HG03558 (cell line): Measurements from ENCODE around the gene FBXL14.
"Not testable (repeated sequence)": the region's sequence is repeated elsewhere in the genome, so short reads cannot be mapped to it uniquely, and the experiment has no call there.

ENCODE experiments used
- ATAC-seq: cut with Tn5 transposase; IDR thresholded peaks from one replicate; pipeline ENCODE4 v1.9.1; 2021; ENCODE audit warnings: moderate number of reproducible peaks; ENCODE audit not compliant: unreplicated experiment; ENCODE audit errors: extremely low read depth

FBXL14 gene

DNA sequence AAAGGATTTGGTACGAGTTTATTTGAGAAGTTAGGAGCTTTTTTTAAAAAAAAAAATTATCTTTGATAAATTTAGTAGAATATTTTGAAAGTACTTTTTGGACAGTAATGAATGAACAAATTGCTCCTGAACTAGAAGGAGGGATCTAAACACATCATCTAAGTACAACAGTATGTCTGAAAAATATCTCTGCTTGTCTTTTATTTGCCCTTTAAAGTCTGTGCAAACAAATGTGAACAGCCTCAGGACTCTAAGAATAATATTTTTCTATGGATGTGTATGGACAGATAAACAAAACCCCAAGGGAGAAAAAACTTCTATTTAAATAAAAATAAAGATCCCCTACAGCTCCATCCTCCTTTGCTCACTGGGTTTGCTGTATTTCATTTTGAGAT is 19.5 kb downstream of the FBXL14 start:
- no peak for ATAC-seq

DNA sequence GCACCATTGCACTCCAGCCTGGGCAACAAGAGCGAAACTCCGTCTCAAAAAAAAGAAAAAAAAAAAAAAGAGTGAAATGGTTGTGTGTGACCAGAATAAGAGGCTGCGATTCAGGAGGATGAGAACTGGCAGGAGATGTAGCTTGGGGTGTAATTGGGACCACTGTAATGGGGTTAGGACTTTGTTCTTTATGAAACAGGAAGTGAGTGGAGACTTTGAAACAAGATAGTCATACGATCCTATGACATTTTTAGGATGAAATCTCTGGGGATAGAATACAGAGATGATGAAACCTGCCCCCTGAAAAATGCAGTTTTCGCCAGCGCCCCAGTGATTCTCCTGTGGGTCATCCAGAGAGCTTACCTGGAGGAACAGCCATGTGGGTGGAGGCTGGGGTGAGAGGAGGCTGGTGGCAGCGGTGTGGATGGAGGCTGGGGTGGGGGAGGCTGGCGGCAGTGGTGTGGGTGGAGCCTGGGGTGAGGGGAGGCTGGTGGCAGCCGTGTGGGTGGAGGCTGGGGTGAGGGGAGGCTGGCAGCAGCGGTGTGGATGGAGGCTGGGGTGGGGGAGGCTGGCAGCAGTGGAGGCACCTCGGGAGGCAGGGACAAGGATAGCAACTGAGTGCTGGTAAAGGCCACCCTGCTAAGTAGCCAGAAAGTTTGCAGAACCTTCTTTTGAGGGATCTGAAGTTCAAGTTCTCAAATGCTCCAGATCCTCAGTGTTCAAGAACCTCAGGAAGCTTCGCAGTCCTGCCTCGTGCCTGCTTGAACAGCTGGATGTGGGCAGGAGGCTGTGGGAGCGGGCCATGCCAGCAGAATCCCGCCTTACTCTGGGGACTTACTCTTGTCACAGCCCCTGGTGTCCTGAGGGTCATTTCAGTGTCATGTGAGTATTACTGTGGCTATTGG is 20.2 kb downstream of the FBXL14 start:
- ATAC-seq: no peak

DNA sequence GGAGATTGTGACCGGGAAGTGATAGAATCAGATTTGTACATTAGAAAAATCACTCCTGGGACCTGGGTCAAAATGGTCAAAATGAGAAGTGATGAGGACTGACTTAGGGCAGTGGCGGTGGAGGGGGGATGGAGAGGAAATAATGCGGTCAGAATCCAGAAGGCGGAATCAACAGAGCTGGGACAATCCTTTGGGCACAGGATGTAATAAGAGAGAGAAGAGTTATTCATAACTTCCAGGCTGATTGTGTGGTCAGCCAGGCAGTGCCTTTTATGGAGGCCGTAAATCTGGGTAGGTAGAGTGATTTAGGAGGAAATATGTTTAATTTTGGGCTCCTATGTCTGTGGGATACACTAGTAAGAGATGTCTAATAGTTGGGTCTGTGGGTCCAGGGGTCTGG is 21.6 kb downstream of the FBXL14 start:
- ATAC-seq: no peak

DNA sequence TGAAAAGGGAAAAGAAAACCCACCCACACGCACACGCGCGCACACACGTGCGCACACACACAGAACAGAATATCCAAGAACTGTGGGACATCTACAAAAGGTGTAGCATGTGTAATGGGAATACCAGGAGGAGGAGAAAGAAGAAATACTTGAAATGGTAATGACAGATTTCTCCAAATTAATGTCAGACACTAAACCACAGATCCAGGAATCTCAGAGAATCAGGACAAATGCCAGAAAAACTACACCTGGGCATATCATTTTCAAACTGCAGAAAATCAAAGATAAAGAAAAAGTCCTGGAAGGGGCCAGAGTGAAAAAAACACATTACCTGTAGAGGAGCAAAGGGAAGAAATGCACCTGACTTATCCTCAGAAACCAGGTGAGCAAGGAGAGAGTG is 26.5 kb downstream of the FBXL14 start:
- no peak for ATAC-seq

DNA sequence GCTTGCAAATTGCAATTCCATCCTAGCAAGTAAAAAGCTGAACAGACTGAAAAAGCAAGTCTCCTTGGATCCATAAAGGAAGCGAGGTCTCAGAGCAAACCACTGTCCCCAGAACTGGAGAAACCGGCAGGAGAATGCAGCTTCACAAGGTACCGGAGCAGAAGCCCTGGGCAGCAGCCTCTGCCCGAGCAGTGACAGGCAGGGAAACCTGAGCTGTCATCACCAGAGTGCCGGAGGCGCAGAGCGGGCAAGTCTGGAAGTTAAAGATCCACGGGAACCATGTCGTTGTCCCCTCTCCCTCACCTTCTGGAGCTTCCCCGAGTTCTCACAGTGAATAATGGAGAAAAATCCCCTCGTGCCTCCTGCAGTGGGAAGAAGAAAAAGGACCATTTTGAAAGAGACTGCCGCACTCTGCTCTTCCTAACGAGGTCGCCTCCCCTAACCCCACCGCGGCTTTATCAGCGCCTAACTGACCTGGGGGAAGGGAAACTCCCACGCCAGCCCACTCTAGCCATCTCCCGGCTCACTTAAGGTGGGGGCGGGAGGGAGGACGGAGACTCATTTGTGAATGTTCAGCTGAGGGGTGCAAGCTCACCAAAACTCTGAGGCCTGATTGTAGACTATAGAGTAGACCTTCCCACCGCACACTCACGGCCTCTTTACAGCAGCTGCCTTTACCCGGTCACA is 27.8 kb downstream of the FBXL14 start:
- no peak for ATAC-seq

DNA sequence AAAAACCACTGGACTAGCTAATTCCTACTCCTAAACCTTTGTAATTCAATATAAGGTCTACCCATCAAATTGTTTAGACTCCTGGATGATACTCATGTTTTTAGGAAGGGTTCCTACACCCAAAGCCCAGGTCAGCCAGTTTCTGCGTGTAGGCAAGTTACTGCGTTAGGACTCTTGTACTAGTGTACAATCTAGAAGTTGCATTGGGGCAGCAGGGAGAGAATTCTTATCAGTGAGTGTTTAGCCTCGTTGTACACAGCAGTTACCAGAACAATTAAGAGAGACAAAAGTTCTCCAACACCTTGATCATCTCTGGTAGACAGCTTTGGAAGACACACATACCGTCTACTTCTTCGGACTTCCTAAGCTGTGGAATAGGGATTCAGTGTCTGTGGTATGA is 29.2 kb downstream of the FBXL14 start:
- ATAC-seq: no peak

DNA sequence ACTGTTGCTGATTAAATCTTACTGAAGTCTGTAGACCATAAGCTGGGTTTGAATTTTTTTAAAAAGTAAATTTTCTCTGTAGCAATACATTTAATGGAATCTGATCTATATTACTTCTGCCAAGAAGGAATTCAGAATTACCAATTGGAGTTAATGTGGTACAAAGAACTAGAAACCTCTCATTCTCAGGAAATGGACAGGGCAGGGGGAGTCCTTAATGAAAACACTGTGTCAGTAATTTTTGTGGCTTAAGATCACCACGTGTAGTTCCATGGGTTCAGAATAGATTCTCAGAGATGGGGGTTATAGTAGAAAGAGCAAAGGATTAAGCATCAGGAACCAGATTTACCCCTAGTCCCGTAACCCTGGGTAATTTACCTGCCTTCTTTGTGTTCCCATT is 30.3 kb downstream of the FBXL14 start:
- ATAC-seq: no peak

DNA sequence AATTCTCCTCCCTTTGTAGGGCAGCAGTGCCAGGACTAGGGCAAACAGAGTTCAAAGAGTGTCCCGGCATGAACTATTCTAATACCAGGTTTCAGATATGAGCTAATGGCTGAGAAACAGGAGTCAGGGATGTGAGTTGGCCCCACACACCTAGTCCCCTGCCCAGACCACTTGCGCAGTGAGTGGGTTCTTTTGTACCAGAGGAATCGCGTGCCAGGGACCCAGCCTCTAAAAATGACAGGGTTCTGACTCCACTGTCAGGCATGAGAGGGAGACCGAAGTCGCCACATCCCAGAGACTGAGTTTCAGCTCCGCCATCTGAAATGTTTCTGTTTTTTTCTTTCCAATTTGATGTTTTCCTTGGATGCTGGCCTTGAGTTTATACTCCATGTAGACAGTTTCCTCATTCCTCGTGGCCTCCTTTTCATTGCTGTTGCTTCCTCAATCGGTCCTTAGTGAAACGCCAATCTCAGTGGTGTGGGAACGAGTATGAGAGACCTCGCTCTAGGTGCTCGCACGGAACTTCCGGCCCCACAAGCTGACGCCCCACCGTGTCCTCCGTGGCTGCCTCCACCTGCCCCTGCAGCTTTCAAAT is 31.5 kb downstream of the FBXL14 start:
- ATAC-seq: no peak

DNA sequence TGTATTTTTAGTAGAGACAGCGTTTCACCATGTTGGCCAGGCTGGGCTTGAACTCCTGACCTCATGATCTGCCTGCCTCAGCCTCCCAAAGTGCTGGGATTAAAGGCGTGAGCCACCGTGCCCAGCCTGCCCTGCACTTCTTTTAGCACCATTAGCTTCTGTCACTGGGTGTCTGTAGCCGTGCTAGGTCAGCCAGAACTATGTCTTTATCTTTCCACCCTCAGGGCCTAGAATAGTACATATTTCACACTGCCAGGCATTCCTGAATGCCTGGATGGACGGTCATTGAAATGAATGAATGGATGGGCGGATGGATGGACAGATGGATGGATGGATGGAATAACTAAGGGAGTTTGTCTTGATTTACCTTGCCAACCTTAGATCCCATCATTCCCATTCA is 33.7 kb downstream of the FBXL14 start:
- no peak for ATAC-seq

DNA sequence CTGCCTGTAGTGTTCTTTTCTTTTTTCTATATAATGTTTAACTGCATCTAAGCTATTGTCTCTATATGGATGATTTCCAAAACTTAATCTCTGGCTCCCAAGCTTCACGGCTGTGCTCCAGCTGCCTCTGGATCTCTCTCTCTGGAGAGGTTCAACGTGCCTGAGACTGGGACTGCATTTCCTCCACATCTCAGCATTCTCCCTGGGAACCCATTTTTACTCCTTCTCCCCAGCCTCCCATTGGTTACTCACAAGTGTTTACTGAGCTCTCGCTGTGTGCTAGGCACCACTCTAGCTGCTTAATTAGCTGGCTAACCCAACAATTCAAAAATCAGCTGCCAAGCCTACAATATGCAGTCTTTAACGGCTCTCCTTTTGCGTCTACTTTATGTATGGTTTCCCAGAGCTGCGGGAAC is 34.7 kb downstream of the FBXL14 start:
- no peak for ATAC-seq

DNA sequence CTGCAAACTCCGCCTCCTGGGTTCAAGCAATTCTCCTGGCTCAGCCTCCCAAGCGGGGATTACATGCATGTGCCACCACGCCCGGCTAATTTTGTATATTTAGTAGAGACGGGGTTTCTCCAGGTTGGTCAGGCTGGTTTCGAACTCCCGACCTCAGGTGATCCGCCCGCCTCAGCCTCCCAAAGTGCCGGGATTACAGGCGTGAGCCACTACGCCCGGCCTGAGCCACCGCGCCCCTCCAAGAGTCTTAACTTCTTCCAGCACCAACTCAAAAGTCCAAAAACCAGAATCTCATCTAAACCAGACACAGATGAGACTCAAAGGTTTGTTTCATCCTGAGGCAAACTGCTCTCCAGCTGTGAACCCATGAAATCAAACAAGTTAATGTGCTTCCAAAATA is 36.3 kb downstream of the FBXL14 start:
- not testable (repeated sequence) for ATAC-seq

DNA sequence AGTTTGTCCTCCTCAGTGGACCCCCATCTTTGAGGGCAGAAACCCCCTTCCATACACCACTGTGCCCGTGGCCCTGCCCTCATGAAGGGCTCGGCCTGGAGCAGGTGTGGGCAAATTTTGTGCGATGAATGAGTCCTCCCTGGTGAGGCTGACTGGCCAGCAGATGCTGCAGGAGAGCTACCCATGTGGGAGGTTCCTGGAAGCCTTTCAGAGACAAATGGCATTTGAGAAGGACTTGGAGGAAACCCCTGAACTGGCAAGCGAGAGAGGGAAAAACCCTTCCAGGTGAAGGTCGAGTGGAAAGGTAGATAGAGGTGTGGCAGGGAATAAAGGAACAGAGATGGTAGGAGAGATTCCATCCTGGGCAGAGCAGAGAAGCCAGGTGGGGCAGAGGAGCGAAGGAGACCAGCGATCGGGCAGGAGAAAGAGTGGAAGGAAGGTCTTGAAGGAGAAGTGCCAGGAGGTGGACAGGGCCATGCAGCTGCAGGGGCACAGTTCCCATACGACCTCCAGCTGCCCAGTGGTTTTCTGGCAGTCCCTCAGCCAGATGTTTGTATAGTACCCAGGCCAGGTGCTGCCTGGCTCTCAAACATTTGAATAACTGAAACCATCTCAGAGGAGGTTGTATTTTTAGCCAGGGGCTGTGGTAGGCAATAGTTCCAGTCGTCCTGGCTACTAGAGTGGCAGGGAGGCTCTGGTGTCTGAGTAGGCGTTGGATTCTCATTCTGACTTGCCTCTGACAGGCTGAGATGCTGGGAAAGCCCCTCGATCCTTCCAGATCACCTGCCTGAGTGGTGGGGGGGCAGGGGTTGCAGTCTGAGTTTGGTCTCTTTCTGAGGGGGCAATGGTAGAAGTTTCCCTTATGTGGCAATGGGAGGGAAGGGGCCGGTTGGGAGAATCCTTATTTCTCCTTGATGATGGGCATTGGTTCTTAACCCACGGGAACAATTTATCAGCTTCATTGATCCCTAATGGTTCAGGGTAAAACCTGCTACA is 40.1 kb downstream of the FBXL14 start:
- ATAC-seq: peak; percentile 86

DNA sequence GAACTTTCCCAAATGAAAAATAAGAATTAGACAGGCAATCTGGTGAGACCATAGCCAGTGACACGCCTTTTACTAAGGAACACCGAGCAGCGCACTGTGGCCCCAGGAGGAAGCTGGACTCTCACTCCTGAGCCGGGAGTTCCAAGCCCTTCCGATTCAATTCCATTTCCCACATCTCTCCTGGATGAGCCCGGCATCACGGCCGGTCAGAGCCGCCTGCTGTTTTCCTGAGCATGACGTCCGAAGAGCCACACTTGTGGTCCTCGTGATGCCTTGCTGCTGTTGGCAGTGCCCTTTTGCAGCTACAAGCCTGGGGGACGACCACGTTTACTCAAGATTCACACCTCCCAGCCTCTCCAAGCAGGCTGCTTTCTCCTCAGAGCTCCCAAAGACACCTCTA is 40.8 kb downstream of the FBXL14 start:
- no peak for ATAC-seq

DNA sequence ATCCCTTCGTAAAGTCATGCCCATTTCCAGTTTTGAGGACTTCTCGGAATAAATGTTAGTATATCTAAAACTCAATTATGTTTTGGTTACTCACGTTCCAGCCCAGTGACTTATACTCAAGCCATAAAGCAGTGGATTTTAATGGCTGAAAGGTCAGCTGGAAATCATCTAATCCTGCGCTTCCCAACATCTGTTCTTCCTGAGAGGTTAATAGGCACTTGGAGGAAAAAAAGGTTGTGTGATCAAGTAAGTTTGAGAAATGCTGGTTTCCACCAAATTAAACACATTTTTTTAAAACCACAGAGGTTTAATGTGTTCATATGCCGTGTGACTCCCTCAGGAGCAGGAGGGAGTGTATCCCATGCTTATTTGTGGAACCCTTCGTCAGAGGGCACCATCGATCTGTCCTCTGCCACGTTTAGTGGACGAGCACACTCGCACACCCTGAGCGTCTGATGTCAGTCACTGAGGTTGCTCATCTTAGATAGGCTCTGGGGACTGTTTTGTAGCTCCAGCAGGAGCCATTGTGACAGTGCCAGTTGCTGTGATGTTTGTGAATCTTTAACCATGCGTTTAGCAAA is 41.4 kb downstream of the FBXL14 start:
- no peak for ATAC-seq

DNA sequence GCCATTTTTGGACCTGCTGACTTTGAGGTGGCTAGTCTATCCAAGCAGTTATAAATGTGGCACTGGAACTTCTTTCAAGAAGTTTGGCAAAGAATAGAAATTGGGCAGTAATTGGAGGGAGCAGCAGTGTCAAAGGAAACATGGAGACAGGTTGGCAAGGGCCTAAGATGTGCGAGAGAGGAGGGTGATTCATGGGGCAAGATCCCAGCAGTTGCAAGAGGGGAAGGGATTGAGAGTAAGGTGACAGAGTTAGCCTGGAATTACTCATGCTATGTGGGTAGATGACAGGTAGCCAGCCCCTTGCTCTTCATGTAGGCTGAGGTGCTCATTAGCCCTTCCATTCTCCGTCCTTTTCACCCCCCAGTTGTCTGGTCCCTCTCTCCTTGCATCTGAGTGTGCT is 42.2 kb downstream of the FBXL14 start:
- ATAC-seq: no peak

DNA sequence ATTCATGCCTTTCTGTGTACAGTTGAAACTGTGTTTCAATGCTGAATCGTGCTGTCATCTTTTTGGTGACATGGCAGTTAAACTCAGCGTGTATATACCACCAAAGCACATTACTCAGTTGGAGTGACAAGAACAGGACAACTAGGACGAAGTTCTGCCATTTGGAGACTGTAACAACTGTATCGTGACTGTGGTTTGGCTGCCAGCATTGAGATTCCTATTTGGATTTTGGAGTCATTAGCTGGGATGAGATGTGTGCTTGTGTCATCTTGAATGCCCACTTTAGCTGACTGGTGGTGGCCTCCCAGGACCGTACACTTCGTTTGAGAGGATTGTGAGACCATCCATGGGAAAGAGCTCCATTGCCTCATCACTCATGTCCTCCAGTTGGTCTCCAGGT is 42.9 kb downstream of the FBXL14 start:
- no peak for ATAC-seq

DNA sequence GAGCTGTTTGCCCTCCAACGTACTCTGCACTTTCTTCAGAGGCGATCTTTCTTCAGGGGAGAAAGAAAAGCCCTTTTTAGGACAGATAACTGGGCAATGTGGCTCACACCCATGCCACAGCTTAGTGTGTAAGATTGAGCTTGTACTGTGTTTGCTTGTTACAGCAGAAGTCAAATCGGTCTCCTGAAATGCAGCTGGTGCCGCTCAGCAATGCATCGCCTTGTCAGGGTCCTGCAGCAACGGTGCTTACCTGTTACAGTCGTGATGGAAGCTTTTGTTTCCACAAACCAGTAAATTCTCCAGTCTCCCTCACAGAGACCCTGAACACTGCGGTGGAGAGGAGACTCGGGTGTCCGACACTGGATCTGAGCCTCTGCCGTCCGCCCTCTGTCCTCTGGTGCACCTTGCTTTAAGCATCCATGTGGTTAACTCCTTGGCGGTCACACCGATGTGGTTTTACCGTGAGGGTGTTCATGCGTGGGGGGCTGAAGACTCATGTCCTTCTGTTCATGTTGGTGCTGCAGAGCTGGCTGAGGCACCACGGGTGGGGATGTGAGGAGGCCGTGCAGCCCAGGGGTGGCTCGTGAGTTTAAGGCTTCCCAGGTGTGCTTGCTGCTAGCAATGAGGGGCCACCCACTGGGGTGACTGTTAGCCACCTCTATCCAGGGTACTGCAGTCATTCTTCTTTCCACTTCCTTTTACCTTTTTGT is 47.3 kb downstream of the FBXL14 start:
- ATAC-seq: no peak

DNA sequence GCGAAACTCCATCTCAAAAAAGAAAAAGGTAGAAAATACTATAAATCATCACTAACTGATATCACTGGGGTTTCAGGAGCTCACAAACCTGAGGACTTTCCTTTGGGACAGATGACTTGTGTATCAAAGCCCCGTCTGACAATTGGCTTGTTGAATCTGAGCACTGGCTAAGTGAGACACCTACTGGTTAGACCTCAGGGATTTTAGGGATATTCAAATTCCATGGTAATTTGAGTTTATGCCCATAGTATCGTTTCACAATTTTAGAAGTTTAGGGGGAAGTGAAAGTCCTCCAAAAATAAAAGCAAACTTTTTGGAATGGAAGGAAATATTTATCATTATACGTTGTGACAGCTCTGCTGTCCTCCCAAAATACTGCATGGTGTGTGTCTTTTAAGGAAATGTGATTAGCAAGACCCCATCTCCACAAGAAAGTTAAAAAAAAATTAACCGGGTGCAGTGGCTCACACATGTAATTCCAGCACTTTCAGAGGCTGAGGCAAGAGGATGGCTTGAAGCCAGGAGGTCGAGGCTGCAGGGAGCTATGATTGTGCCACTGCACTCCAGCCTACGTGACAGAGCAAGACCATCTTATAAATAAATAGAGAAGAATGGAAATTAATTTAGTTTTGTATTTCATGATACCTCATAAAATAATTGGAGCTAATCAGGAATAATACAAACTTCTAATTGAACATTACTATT is 49.2 kb downstream of the FBXL14 start:
- ATAC-seq: no peak

DNA sequence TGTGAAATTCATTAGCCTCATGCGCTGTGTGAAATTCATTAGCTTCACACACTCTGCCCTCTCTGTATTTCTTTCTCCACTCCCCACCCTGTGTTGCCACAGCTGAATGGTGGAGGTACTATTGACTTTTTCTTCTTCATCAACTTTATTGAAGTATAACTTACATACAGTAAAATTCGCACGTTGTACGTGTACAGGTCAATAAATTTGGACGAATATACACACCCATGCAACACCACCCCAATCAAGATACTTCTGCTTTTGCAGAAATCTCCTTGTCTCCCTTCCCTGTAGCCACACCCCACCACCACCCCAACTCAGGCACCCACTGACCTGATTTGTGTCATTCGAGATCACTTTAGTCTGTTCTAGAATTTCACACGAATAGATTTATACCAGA is 51.8 kb downstream of the FBXL14 start:
- ATAC-seq: no peak
